Vagina (tissue), 2 donors: ENCODE measurements around the gene CDH24. TPM values are rescaled to one million over a fixed set of nuclear protein-coding genes. Genes with fewer than 3 reads are reported as not detected.

Experiments used
- DNase-seq, 2 donors: peaks; one replicate each; pipeline ENCODE4 v3.0.0-alpha.2; 2017; ENCODE audit errors: extremely low spot score in 2 of 2
- H3K27ac ChIP-seq: fragments of 200-600 bp; sonication (generic); one replicate; pipeline ENCODE4 v1.5.1; 2019
- H3K27me3 ChIP-seq: fragments of 200-600 bp; sonication (generic); one replicate; pipeline ENCODE4 v1.5.1; 2019
- H3K36me3 ChIP-seq, 2 donors: fragments of 200-600 bp; sonication (generic); one replicate each; pipeline ENCODE4 v1.5.1; 2017 to 2019
- H3K4me1 ChIP-seq: fragments of 200-600 bp; sonication (generic); one replicate; pipeline ENCODE4 v1.5.1; 2019
- H3K4me3 ChIP-seq, 2 donors: fragments of 200-600 bp; sonication (generic); 1 replicate in 1 of 2; 2 replicates in 1 of 2; pipeline ENCODE4 v1.5.1; 2016 to 2019
- H3K9me3 ChIP-seq: fragments of 200-600 bp; sonication (generic); one replicate; pipeline ENCODE4 v1.5.1; 2019
- CTCF ChIP-seq, 3 experiments: fragments of 450-650 bp in 2 of 3; fragments of 200-600 bp in 1 of 3; sonication (generic) in 1 of 3; IDR thresholded peaks; one replicate each; pipeline ENCODE4 v1.5.1; 2017 to 2019; ENCODE audit warnings: antibody characterized with exemption in 3 of 3, mild to moderate bottlenecking in 2 of 3, moderate library complexity in 2 of 3
- POLR2A ChIP-seq, 2 donors: fragments of 450-650 bp; IDR thresholded peaks; one replicate each; pipeline ENCODE4 v1.6.1; 2017; ENCODE audit warnings: antibody characterized with exemption in 2 of 2, mild to moderate bottlenecking in 2 of 2, moderate library complexity in 2 of 2
- POLR2AphosphoS5 ChIP-seq, 2 donors: sonication (generic); formaldehyde crosslinking; IDR thresholded peaks; one replicate each; pipeline ENCODE4 v1.9.0; 2017; ENCODE audit warnings: antibody characterized with exemption in 2 of 2, mild to moderate bottlenecking in 2 of 2, low read depth in 1 of 2; ENCODE audit not compliant: insufficient read depth in 1 of 2
- intact Hi-C: fragments of 100-400 bp; cut with DNase I; formaldehyde crosslinking; loops from one replicate; pipeline ENCODE4 v1.15.1; 2023
- total RNA-seq: library from RNA; depleted of rRNA; stranded (reverse); fragments of >200 nt; gene quantifications from one replicate; pipeline ENCODE4 v1.2.3, GENCODE V29; 2016

The CDH24 gene
- total RNA-seq: 5.4 TPM

GRCh38 chr14:23056956-23057756 lies at the start of gene CDH24:
Gene CDH24, minus strand, starts transcription at chr14:23057520. Its CDS starts 1,787 bp downstream, at chr14:23055733.
- TF ChIP-seq POLR2A (IDR thresholded peaks at IDR 0.05): peak in 1 of 2 donors; percentile 21
- no peak for TF ChIP-seq CTCF (IDR thresholded peaks at IDR 0.05)
- peaks cover 0 to 33% of the 10 kb centered on the region in 2 donors for H3K36me3 ChIP-seq
- peak within 1 kb of the TSS; percentile 45 to 82 for H3K4me3 ChIP-seq
- H3K27ac ChIP-seq: peak within 1 kb of the TSS; percentile 96
- intact Hi-C loops: no loop called here
- no peaks in the 10 kb centered on the region for H3K9me3 ChIP-seq
- no peak for DNase-seq
- H3K4me1 ChIP-seq: peaks cover 26% of the 10 kb centered on the region
- no peaks in the 10 kb centered on the region for H3K27me3 ChIP-seq

GRCh38 chr14:23106747-23107045 lies 49.4 kb upstream of the CDH24 start:
- intact Hi-C loops: no loop called here
- Histone ChIP-seq H3K4me3 (no peak overlapping the region), H3K27me3 (no peaks in the 10 kb centered on the region), H3K27ac (no peak overlapping the region), H3K4me1 (no peaks in the 10 kb centered on the region), H3K36me3 (no peaks in the 10 kb centered on the region), H3K9me3 (no peaks in the 10 kb centered on the region)
- no peak for DNase-seq
- no peak for TF ChIP-seq CTCF (IDR thresholded peaks at IDR 0.05)
- no peak for TF ChIP-seq POLR2A (IDR thresholded peaks at IDR 0.05)
- TF ChIP-seq POLR2AphosphoS5 (IDR thresholded peaks at IDR 0.05; ENCODE audit: insufficient read depth in 1 of 2, low read depth in 1 of 2): no peak

- H3K9me3 ChIP-seq: no peaks in the 10 kb centered on the region
- no peaks in the 10 kb centered on the region for H3K27me3 ChIP-seq
- no peak overlapping the region for H3K27ac ChIP-seq
- H3K36me3 ChIP-seq: no peaks in the 10 kb centered on the region
- intact Hi-C loops: no loop called here
- TF ChIP-seq POLR2AphosphoS5 (IDR thresholded peaks at IDR 0.05; ENCODE audit: insufficient read depth in 1 of 2, low read depth in 1 of 2) (no peak), POLR2A (IDR thresholded peaks at IDR 0.05) (no peak), CTCF (IDR thresholded peaks at IDR 0.05) (no peak)
- DNase-seq: peak in 1 of 2 donors; percentile 3
- H3K4me1 ChIP-seq: no peaks in the 10 kb centered on the region
- no peak overlapping the region for H3K4me3 ChIP-seq
Observed at GRCh38 chr14:23105348-23105824, 48.1 kb upstream of the CDH24 start.

- Histone ChIP-seq H3K4me1 (no peaks in the 10 kb centered on the region), H3K27ac (no peak within 1 kb of the TSS), H3K4me3 (no peak within 1 kb of the TSS), H3K27me3 (no peaks in the 10 kb centered on the region), H3K9me3 (no peaks in the 10 kb centered on the region), H3K36me3 (no peaks in the 10 kb centered on the region)
- peak in 1 of 2 donors; percentile 67 for DNase-seq
- intact Hi-C loops: no loop called here
- TF ChIP-seq CTCF (IDR thresholded peaks at IDR 0.05): no peak
Observed at GRCh38 chr14:23104591-23105347, 47.4 kb upstream of the CDH24 start, which contains the start of gene CIROP. Gene CIROP, minus strand, starts transcription at chr14:23104989. Its CDS starts 69 bp downstream, at chr14:23104920.
